Measurements from ENCODE around the gene ZNRF1. TPM values are rescaled to one million over a fixed set of nuclear protein-coding genes. Genes with fewer than 3 reads are reported as not detected.

ZNRF1 gene
- total and polyA plus RNA-seq, 2 of the 8 experiments (the other 6 are each of a cell fraction or from before 2014, with no cell fraction given) = 33.5 to 52.9 TPM

GRCh38 chr16:74951206-74951605, 47.6 kb upstream of the ZNRF1 start (continued):
- TF ChIP-seq NANOG (IDR thresholded peaks at IDR 0.05; ENCODE audit: insufficient read depth, low read depth, low read length, poor library complexity, severe bottlenecking) = no peak
- no peak for TF ChIP-seq CBX5 (IDR thresholded peaks at IDR 0.05; ENCODE audit: low read depth, low read length)
- no peak for TF ChIP-seq EP300 (IDR thresholded peaks at IDR 0.05; ENCODE audit: borderline replicate concordance in 1 of 2, low read depth in 2 of 2, low read length in 2 of 2)
- no peak for TF ChIP-seq CTCF (IDR thresholded peaks at IDR 0.05; ENCODE audit: control extremely low read depth in 1 of 3, insufficient read depth in 1 of 3, low read depth in 1 of 3, low read length in 3 of 3)
- TF ChIP-seq TAF1 (IDR thresholded peaks at IDR 0.05; ENCODE audit: low read depth, low read length) = no peak

Data from H1 (cell line).